ENCODE data around the gene KRTAP27-1.

DNA sequence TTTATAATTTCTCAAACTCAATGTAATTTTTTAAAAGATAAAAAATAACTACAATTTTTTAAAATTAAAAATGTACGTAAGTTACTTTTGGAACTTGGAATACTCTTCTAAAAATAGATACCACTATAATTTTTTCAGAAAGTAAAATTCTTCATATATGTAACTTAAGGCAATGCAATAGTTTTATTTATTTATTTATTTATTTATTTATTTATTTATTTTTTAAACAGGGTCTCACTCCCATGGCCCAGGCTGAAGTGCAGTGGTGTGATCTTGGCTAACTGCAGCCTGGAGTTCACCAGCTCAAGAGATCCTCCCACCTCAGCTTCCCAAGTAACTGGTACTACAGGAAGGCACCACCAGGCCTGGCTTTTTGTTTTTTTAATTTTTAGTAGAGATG, 14.0 kb upstream of the KRTAP27-1 start:
- TF ChIP-seq, protein P1, sequence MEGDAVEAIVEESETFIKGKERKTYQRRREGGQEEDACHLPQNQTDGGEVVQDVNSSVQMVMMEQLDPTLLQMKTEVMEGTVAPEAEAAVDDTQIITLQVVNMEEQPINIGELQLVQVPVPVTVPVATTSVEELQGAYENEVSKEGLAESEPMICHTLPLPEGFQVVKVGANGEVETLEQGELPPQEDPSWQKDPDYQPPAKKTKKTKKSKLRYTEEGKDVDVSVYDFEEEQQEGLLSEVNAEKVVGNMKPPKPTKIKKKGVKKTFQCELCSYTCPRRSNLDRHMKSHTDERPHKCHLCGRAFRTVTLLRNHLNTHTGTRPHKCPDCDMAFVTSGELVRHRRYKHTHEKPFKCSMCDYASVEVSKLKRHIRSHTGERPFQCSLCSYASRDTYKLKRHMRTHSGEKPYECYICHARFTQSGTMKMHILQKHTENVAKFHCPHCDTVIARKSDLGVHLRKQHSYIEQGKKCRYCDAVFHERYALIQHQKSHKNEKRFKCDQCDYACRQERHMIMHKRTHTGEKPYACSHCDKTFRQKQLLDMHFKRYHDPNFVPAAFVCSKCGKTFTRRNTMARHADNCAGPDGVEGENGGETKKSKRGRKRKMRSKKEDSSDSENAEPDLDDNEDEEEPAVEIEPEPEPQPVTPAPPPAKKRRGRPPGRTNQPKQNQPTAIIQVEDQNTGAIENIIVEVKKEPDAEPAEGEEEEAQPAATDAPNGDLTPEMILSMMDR (optimal IDR thresholded peaks at IDR 0.05 in 1 of 3, IDR thresholded peaks at IDR 0.05 in 1 of 3, conservative IDR thresholded peaks at IDR 0.05 in 1 of 3; ENCODE audit: extremely low read depth in 1 of 3, insufficient read depth in 2 of 3, low read length in 3 of 3) = no peak
- TF ChIP-seq EZH2 (IDR thresholded peaks at IDR 0.05; ENCODE audit: low read length) = no peak
